ENCODE measurements around the gene LRP1B. TPM values are rescaled to one million over a fixed set of nuclear protein-coding genes. Genes with fewer than 3 reads are reported as not detected.

LRP1B gene
- total and polyA plus RNA-seq, 2 donors (not counting 1 experiment from before 2014, with no cell fraction given), result not detected

DNA sequence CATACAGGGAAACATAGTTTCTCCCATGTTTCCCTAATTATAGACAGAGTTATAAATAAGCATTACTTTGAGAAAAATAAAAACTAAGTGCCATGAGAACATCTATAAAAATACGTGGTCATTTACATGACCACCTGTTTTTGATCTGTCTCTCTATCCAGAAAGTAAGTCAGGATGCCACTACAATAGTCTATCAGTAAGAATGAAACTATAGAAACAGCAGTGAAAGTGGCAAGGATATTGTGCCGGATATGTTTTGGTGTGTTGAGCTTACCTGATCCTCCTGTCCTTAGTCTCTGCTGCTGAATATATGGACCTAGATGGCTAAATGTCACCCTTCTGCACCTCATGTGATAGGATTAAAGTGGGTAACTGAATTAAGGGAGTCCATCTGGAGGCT, 512.4 kb downstream of the LRP1B start:
- H3K4me3 ChIP-seq (ENCODE audit: control extremely low read depth in 1 of 5, extremely low read depth in 1 of 5, insufficient read depth in 1 of 5, low read depth in 2 of 5, low read length in 4 of 5), result no peak overlapping the region
- ATAC-seq (ENCODE audit: low read depth) (no peak), DNase-seq (no peak)
- Mint-ChIP-seq H3K4me1 (no peaks in the 10 kb centered on the region), H3K27me3 (no peaks in the 10 kb centered on the region), H3K9me3 (ENCODE audit: insufficient read depth) (no peaks in the 10 kb centered on the region), H3K27ac (no peak overlapping the region), H3K4me3 (no peak overlapping the region)
- intact Hi-C loops (cut with micrococcal nuclease), result no loop called here
- no peaks in the 10 kb centered on the region for H3K36me3 ChIP-seq (replicated peaks in 1 of 2; ENCODE audit: control extremely low read depth in 1 of 2, control insufficient read depth in 1 of 2, extremely low read depth in 1 of 2, insufficient read depth in 2 of 2, low read length in 1 of 2)
- CTCF ChIA-PET, result no interaction called here
- no peak overlapping the region for H2AFZ ChIP-seq (ENCODE audit: insufficient read depth, low read depth, low read length, poor library complexity, severe bottlenecking)
- POLR2A ChIA-PET, result no interaction called here
- H3K79me2 ChIP-seq (ENCODE audit: control insufficient read depth, insufficient read depth, low read length), result no peaks in the 10 kb centered on the region
- no peak overlapping the region for H3K9ac ChIP-seq (ENCODE audit: low read length)
- TF ChIP-seq CTCF (IDR thresholded peaks at IDR 0.05) (no peak), EZH2 (IDR thresholded peaks at IDR 0.05; ENCODE audit: borderline replicate concordance, insufficient read depth, low read depth, low read length, poor library complexity, severe bottlenecking) (no peak)
- H3K9me3 ChIP-seq (ENCODE audit: control extremely low read depth in 1 of 3, control insufficient read depth in 2 of 3, insufficient read depth in 1 of 3, low read length in 2 of 3), result no peaks in the 10 kb centered on the region
- H3K27ac ChIP-seq (ENCODE audit: low read length in 2 of 2), result no peak overlapping the region
- no peaks in the 10 kb centered on the region for H3K27me3 ChIP-seq (replicated peaks in 1 of 4; ENCODE audit: control extremely low read depth in 1 of 4, control insufficient read depth in 3 of 4, insufficient read depth in 4 of 4, low read length in 3 of 4)
- 100% methylated on average over 1 of the region's 2 CpGs for WGBS (ENCODE audit: insufficient coverage)
- H4K20me1 ChIP-seq (ENCODE audit: control insufficient read depth, insufficient read depth, low read length, poor library complexity, severe bottlenecking), result no peaks in the 10 kb centered on the region
- no peaks in the 10 kb centered on the region for H3K4me1 ChIP-seq (ENCODE audit: control insufficient read depth in 2 of 2, insufficient read depth in 2 of 2, low read length in 2 of 2)
- no peak overlapping the region for H3K4me2 ChIP-seq (replicated peaks; ENCODE audit: low read depth, low read length, poor library complexity, severe bottlenecking)

DNA sequence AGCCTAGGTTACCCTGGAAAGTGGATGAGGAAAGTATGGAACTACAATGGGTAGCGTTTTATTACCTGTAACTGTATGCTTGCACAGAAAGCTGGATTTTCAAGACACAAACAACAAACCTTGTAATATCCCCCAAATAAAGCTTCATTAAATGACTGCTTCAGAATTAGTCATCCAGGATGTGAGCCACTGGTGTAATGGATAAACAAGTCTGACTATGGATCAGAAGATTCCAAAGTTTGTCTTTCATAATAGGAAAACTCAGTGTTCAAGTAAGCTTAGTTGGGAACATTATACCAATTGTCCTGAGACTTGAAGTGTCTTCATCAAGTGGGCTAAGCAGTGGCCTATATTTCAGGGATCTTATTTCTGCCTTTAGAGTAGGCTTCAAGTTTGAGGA, 518.8 kb downstream of the LRP1B start:
- no peak overlapping the region for H3K9ac ChIP-seq (ENCODE audit: low read length)
- H3K9me3 Mint-ChIP-seq (ENCODE audit: insufficient read depth), result no peaks in the 10 kb centered on the region

More for the DNA sequence above, 518.8 kb downstream of the LRP1B start:
- Mint-ChIP-seq H3K27ac (no peak overlapping the region), H3K4me3 (no peak overlapping the region), H3K4me1 (no peaks in the 10 kb centered on the region), H3K27me3 (no peaks in the 10 kb centered on the region)
- intact Hi-C loops (cut with micrococcal nuclease), result no loop called here
- no peak overlapping the region for H3K4me3 ChIP-seq (ENCODE audit: control extremely low read depth in 1 of 5, extremely low read depth in 1 of 5, insufficient read depth in 1 of 5, low read depth in 2 of 5, low read length in 4 of 5)
- no peaks in the 10 kb centered on the region for H3K4me1 ChIP-seq (ENCODE audit: control insufficient read depth in 2 of 2, insufficient read depth in 2 of 2, low read length in 2 of 2)
- H3K4me2 ChIP-seq (replicated peaks; ENCODE audit: low read depth, low read length, poor library complexity, severe bottlenecking), result no peak overlapping the region
- no CpG with 5 or more reads among the region's 1 CpG for WGBS (ENCODE audit: insufficient coverage)
- H4K20me1 ChIP-seq (ENCODE audit: control insufficient read depth, insufficient read depth, low read length, poor library complexity, severe bottlenecking), result no peaks in the 10 kb centered on the region
- no peaks in the 10 kb centered on the region for H3K36me3 ChIP-seq (replicated peaks in 1 of 2; ENCODE audit: control extremely low read depth in 1 of 2, control insufficient read depth in 1 of 2, extremely low read depth in 1 of 2, insufficient read depth in 2 of 2, low read length in 1 of 2)
- no peak overlapping the region for H2AFZ ChIP-seq (ENCODE audit: insufficient read depth, low read depth, low read length, poor library complexity, severe bottlenecking)
- ChIA-PET POLR2A (no interaction called here), CTCF (no interaction called here)
- H3K27ac ChIP-seq (ENCODE audit: low read length in 2 of 2), result no peak overlapping the region
- no peak for DNase-seq
- no peak for ATAC-seq (ENCODE audit: low read depth)
- H3K9me3 ChIP-seq (ENCODE audit: control extremely low read depth in 1 of 3, control insufficient read depth in 2 of 3, insufficient read depth in 1 of 3, low read length in 2 of 3), result no peaks in the 10 kb centered on the region
- no peaks in the 10 kb centered on the region for H3K27me3 ChIP-seq (replicated peaks in 1 of 4; ENCODE audit: control extremely low read depth in 1 of 4, control insufficient read depth in 3 of 4, insufficient read depth in 4 of 4, low read length in 3 of 4)
- H3K79me2 ChIP-seq (ENCODE audit: control insufficient read depth, insufficient read depth, low read length), result no peaks in the 10 kb centered on the region
- TF ChIP-seq CTCF (IDR thresholded peaks at IDR 0.05), result no peak
- TF ChIP-seq EZH2 (IDR thresholded peaks at IDR 0.05; ENCODE audit: borderline replicate concordance, insufficient read depth, low read depth, low read length, poor library complexity, severe bottlenecking), result no peak
